Measurements from ENCODE around the gene RET. TPM values are rescaled to one million over a fixed set of nuclear protein-coding genes. Genes with fewer than 3 reads are reported as not detected.

Gene RET
- 0.42 TPM for total RNA-seq (2013)
- polyA plus RNA-seq (under 1 TPM; 0.08 to 0.39 (median 0.14) TPM), polyA minus RNA-seq (0.28 and 1.6 TPM in 2 replicates), total RNA-seq (0.34 to 4.1 (median 1.7) reads per million in 11 experiments)

DNA sequence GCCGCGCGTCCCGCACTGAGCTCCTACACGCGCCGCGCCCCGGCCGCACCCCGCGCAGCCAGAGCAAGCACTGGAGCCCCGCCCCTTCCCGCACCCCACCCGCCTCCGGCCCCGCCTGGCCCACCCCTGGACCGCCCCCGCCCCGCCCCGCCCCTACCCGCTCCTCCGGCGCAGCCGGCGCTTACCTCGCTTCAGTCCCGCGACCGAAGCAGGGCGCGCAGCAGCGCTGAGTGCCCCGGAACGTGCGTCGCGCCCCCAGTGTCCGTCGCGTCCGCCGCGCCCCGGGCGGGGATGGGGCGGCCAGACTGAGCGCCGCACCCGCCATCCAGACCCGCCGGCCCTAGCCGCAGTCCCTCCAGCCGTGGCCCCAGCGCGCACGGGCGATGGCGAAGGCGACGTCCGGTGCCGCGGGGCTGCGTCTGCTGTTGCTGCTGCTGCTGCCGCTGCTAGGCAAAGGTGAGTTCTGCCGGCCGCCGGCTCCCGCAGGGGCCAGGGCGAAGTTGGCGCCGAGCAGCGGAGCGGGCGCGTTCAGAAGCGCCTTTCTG lies at the start of gene RET:
TSS of gene RET (plus strand) at position 194 of the 545 bp plus-strand sequence. CDS start at position 384, 190 bp downstream.
- Mint-ChIP-seq H3K36me3 (no peaks in the 10 kb centered on the region), H3K4me1 (peaks cover 32% of the 10 kb centered on the region), H3K4me3 (peak within 1 kb of the TSS; percentile 70 to 88), H3K27ac (no peak within 1 kb of the TSS), H3K9me3 (peaks cover 0 to 9% (median 0%) of the 10 kb centered on the region in 7 donors), H3K27me3 (ENCODE audit: low read depth in 3 of 3) (peaks cover 34 to 56% (median 49%) of the 10 kb centered on the region in 3 donors)
- under 1% methylated on average over 70 of the region's 78 CpGs for WGBS (ENCODE audit: insufficient coverage)
- peaks cover 8 to 40% of the 10 kb centered on the region in 2 donors for H3K27me3 ChIP-seq (ENCODE audit: control insufficient read depth in 2 of 2, insufficient read depth in 2 of 2, low read length in 2 of 2)
- intact Hi-C loops (cut with micrococcal nuclease): no loop called here
- H3K4me3 ChIP-seq (replicated peaks in 1 of 3; ENCODE audit: low read depth in 2 of 3, low read length in 3 of 3): peak within 1 kb of the TSS; percentile 16 to 69 (median 29)
- no peaks in the 10 kb centered on the region for H3K9me3 ChIP-seq (replicated peaks in 1 of 2; ENCODE audit: control insufficient read depth in 1 of 2, insufficient read depth in 1 of 2, low read length in 2 of 2)
- H3K27ac ChIP-seq (ENCODE audit: low read depth in 1 of 2, low read length in 2 of 2): no peak within 1 kb of the TSS
- peak within 1 kb of the TSS; percentile 56 for H2AFZ ChIP-seq (ENCODE audit: insufficient read depth, low read depth, low read length, poor library complexity, severe bottlenecking)
- H3K36me3 ChIP-seq (replicated peaks in 1 of 2; ENCODE audit: control insufficient read depth in 1 of 2, insufficient read depth in 2 of 2, low read length in 2 of 2): no peaks in the 10 kb centered on the region
- TF ChIP-seq CTCF (IDR thresholded peaks at IDR 0.05): no peak
- H3K4me2 ChIP-seq (replicated peaks; ENCODE audit: extremely low read depth, low read length, poor library complexity, severe bottlenecking): peak within 1 kb of the TSS; percentile 85
- peaks cover 20 to 52% of the 10 kb centered on the region in 2 donors for H3K4me1 ChIP-seq (ENCODE audit: control insufficient read depth in 1 of 2, insufficient read depth in 2 of 2, low read length in 2 of 2)
- no peaks in the 10 kb centered on the region for H3K79me2 ChIP-seq (ENCODE audit: insufficient read depth, low read length)
- DNase-seq: no peak
- no peaks in the 10 kb centered on the region for H4K20me1 ChIP-seq (ENCODE audit: insufficient read depth, low read length)
- H3K9ac ChIP-seq (ENCODE audit: insufficient read depth, low read length, poor library complexity, severe bottlenecking): no peak within 1 kb of the TSS

GRCh38 chr10:43027331-43027955 lies 49.4 kb upstream of the RET start:
- H3K9me3 Mint-ChIP-seq: peaks cover 4 to 19% (median 13%) of the 10 kb centered on the region in 7 donors
- Histone ChIP-seq H3K4me2 (replicated peaks; ENCODE audit: extremely low read depth, low read length, poor library complexity, severe bottlenecking) (no peak overlapping the region), H3K4me3 (replicated peaks in 1 of 3; ENCODE audit: low read depth in 2 of 3, low read length in 3 of 3) (no peak overlapping the region), H3K9ac (ENCODE audit: insufficient read depth, low read length, poor library complexity, severe bottlenecking) (no peak overlapping the region), H3K4me1 (ENCODE audit: control insufficient read depth in 1 of 2, insufficient read depth in 2 of 2, low read length in 2 of 2) (no peaks in the 10 kb centered on the region), H3K9me3 (replicated peaks in 1 of 2; ENCODE audit: control insufficient read depth in 1 of 2, insufficient read depth in 1 of 2, low read length in 2 of 2) (peaks cover 8 to 13% of the 10 kb centered on the region in 2 donors), H2AFZ (ENCODE audit: insufficient read depth, low read depth, low read length, poor library complexity, severe bottlenecking) (no peak overlapping the region), H3K27me3 (ENCODE audit: control insufficient read depth in 2 of 2, insufficient read depth in 2 of 2, low read length in 2 of 2) (no peaks in the 10 kb centered on the region), H4K20me1 (ENCODE audit: insufficient read depth, low read length) (no peaks in the 10 kb centered on the region), H3K79me2 (ENCODE audit: insufficient read depth, low read length) (no peaks in the 10 kb centered on the region), H3K27ac (ENCODE audit: low read depth in 1 of 2, low read length in 2 of 2) (no peak overlapping the region), H3K36me3 (replicated peaks in 1 of 2; ENCODE audit: control insufficient read depth in 1 of 2, insufficient read depth in 2 of 2, low read length in 2 of 2) (no peaks in the 10 kb centered on the region)
- WGBS (ENCODE audit: insufficient coverage): 95% methylated on average over 9 of the region's 11 CpGs
- no peak for DNase-seq
- intact Hi-C loops (cut with micrococcal nuclease): no loop called here
- no peak for TF ChIP-seq CTCF (IDR thresholded peaks at IDR 0.05)
- no peak overlapping the region for H3K27ac Mint-ChIP-seq
- H3K36me3 Mint-ChIP-seq: no peaks in the 10 kb centered on the region
- peaks cover 6% of the 10 kb centered on the region for H3K4me1 Mint-ChIP-seq
- H3K4me3 Mint-ChIP-seq: no peak overlapping the region
- H3K27me3 Mint-ChIP-seq (ENCODE audit: low read depth in 3 of 3): peaks cover 0 to 4% (median 1%) of the 10 kb centered on the region in 3 donors

Measured in CD14-positive monocyte (primary cell).